Measurements from ENCODE around the gene PDZRN3. TPM values are rescaled to one million over a fixed set of nuclear protein-coding genes. Genes with fewer than 3 reads are reported as not detected.

The PDZRN3 gene
- total and polyA plus RNA-seq, 2 of the 13 experiments (the other 11 are each of a cell fraction or from before 2014, with no cell fraction given) = not detected

DNA sequence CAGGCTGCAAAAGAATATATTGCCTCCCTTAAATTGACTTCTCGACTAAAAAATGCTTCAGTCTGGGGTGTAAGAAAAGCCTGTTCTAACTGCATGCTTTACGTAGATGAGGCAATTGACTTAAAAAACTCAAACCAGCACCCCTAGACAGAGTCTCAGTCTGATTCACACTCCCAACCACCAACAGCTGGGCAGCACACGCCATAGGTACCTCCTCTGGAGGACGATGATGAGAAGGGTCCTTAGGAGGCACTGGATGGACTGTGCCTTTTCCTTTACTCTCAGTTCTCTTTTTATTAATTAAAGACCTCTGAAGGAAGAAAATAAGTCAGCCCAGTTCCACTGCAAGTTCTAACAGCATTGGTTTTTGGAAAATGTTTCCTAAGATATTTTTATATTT is 175.0 kb downstream of the PDZRN3 start:
- no TSS peak for BruUV-seq (replicated peaks)
- Histone ChIP-seq H3K27me3 (ENCODE audit: control insufficient read depth in 1 of 2, insufficient read depth in 2 of 2, low read length in 2 of 2) (no peaks in the 10 kb centered on the region), H3K9ac (ENCODE audit: insufficient read depth, low read depth, low read length) (no peak overlapping the region), H2AFZ (ENCODE audit: low read length) (no peak overlapping the region), H3K27ac (ENCODE audit: extremely low read length, insufficient read depth, low read length) (no peak overlapping the region), H3K79me2 (ENCODE audit: insufficient read depth, low read length) (no peaks in the 10 kb centered on the region), H3K9me3 (ENCODE audit: low read length) (no peaks in the 10 kb centered on the region), H3K4me1 (ENCODE audit: insufficient read depth, low read length) (no peaks in the 10 kb centered on the region), H3K4me2 (ENCODE audit: low read depth, low read length) (no peak overlapping the region), H3K36me3 (replicated peaks in 1 of 2; ENCODE audit: control insufficient read depth in 1 of 2, insufficient read depth in 2 of 2, low read length in 2 of 2) (no peaks in the 10 kb centered on the region), H3K4me3 (replicated peaks in 1 of 3; ENCODE audit: insufficient read depth in 1 of 3, low read depth in 2 of 3, low read length in 3 of 3) (no peak overlapping the region), H4K20me1 (ENCODE audit: insufficient read depth, low read length) (no peaks in the 10 kb centered on the region)
- intact Hi-C loops (cut with micrococcal nuclease; ENCODE audit: unreplicated experiment) (no loop called here), in situ Hi-C loops (cut with HindIII; ENCODE audit: extremely low pct_ligation_motif_present, low pct_unique_long_range_greater_than_20kb) (no loop called here)
- FAIRE-seq (no peak), ATAC-seq (no peak), DNase-seq (ENCODE audit: low spot score) (no peak)
- TF ChIP-seq ZNF766 (CRISPR knock-in tag; IDR thresholded peaks at IDR 0.05; ENCODE audit: borderline replicate concordance) (no peak), PPARG (CRISPR knock-in tag; conservative IDR thresholded peaks at IDR 0.05) (no peak), EED (CRISPR knock-in tag; IDR thresholded peaks at IDR 0.05) (no peak), ZNF101 (CRISPR knock-in tag; IDR thresholded peaks at IDR 0.05; ENCODE audit: borderline replicate concordance, low read depth) (no peak), GTF2F1 (IDR thresholded peaks at IDR 0.05; ENCODE audit: low read length) (no peak), ZNF547 (CRISPR knock-in tag; IDR thresholded peaks at IDR 0.05) (no peak), NCOA1 (CRISPR knock-in tag; IDR thresholded peaks at IDR 0.05) (no peak), RFX1 (IDR thresholded peaks at IDR 0.05) (no peak), SMAD3 (CRISPR knock-in tag; IDR thresholded peaks at IDR 0.05) (no peak), HNF4G (IDR thresholded peaks at IDR 0.05; ENCODE audit: borderline replicate concordance, low read depth, low read length) (no peak), HNF4G (CRISPR knock-in tag; IDR thresholded peaks at IDR 0.05; ENCODE audit: borderline replicate concordance, low read depth) (no peak)
- TF ChIP-seq, protein P1, sequence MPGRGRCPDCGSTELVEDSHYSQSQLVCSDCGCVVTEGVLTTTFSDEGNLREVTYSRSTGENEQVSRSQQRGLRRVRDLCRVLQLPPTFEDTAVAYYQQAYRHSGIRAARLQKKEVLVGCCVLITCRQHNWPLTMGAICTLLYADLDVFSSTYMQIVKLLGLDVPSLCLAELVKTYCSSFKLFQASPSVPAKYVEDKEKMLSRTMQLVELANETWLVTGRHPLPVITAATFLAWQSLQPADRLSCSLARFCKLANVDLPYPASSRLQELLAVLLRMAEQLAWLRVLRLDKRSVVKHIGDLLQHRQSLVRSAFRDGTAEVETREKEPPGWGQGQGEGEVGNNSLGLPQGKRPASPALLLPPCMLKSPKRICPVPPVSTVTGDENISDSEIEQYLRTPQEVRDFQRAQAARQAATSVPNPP (CRISPR knock-in tag; IDR thresholded peaks at IDR 0.05) = no peak
- TF ChIP-seq, protein P2, sequence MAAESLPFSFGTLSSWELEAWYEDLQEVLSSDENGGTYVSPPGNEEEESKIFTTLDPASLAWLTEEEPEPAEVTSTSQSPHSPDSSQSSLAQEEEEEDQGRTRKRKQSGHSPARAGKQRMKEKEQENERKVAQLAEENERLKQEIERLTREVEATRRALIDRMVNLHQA (CRISPR knock-in tag; IDR thresholded peaks at IDR 0.05) = no peak
- TF ChIP-seq, protein P3, sequence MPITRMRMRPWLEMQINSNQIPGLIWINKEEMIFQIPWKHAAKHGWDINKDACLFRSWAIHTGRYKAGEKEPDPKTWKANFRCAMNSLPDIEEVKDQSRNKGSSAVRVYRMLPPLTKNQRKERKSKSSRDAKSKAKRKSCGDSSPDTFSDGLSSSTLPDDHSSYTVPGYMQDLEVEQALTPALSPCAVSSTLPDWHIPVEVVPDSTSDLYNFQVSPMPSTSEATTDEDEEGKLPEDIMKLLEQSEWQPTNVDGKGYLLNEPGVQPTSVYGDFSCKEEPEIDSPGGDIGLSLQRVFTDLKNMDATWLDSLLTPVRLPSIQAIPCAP (CRISPR knock-in tag; IDR thresholded peaks at IDR 0.05; ENCODE audit: low read depth) = no peak
- ChIA-PET POLR2A (no interaction called here), CTCF (ENCODE audit: low intra/inter-chr PET ratio, low total read pairs) (no interaction called here)
- WGBS (ENCODE audit: low lambda C conversion rate) = 31% methylated on average over 4 of the region's 4 CpGs

Measured in HepG2 (cell line).